MM.1S (cell line): Measurements from ENCODE around the gene WDR83.

Experiments
- DNase-seq: peaks from one replicate; pipeline ENCODE4 v3.0.0-alpha.2; 2015
- H2AFZ ChIP-seq: fragments of 300-600 bp; sonication (generic); 2 replicates; pipeline ENCODE4 v1.6.0; 2016; ENCODE audit warnings: antibody characterized with exemption, low read length
- H3F3A ChIP-seq: fragments of 300-600 bp; sonication (generic); 2 replicates; pipeline ENCODE4 v1.6.1; 2016; ENCODE audit warnings: mild to moderate bottlenecking, antibody characterized with exemption, low read length, moderate library complexity, mixed read lengths; ENCODE audit not compliant: insufficient read depth
- H3K27ac ChIP-seq: fragments of 300-600 bp; sonication (generic); 2 replicates; pipeline ENCODE4 v1.5.1; 2016; ENCODE audit warnings: mild to moderate bottlenecking, low read length
- H3K27me3 ChIP-seq: fragments of 300-600 bp; sonication (generic); replicated peaks from 2 replicates; pipeline ENCODE4 v1.6.0; 2016; ENCODE audit warnings: low read length; ENCODE audit not compliant: insufficient read depth
- H3K36me3 ChIP-seq: fragments of 300-600 bp; sonication (generic); replicated peaks from 2 replicates; pipeline ENCODE4 v1.6.1; 2016; ENCODE audit warnings: mild to moderate bottlenecking, low read length, mixed read lengths; ENCODE audit not compliant: insufficient read depth
- H3K4me1 ChIP-seq: fragments of 300-600 bp; sonication (generic); 2 replicates; pipeline ENCODE4 v1.6.1; 2016; ENCODE audit warnings: low read length, mixed read lengths
- H3K4me2 ChIP-seq: fragments of 300-600 bp; sonication (generic); 2 replicates; pipeline ENCODE4 v1.6.0; 2016; ENCODE audit warnings: low read depth, low read length
- H3K4me3 ChIP-seq: fragments of 300-600 bp; sonication (generic); 2 replicates; pipeline ENCODE4 v1.5.1; 2016; ENCODE audit warnings: low read length, mixed read lengths
- H3K79me2 ChIP-seq: fragments of 300-600 bp; sonication (generic); 2 replicates; pipeline ENCODE4 v1.6.1; 2016; ENCODE audit warnings: mixed run types, low read length, mixed read lengths
- H3K9ac ChIP-seq: fragments of 300-600 bp; sonication (generic); 2 replicates; pipeline ENCODE4 v1.6.1; 2016; ENCODE audit warnings: low read length, mixed read lengths
- H3K9me2 ChIP-seq: fragments of 300-600 bp; sonication (generic); replicated peaks from 2 replicates; pipeline ENCODE4 v1.6.1; 2016; ENCODE audit warnings: mild to moderate bottlenecking, low read length, mixed read lengths; ENCODE audit not compliant: insufficient read depth
- H3K9me3 ChIP-seq: fragments of 300-600 bp; sonication (generic); replicated peaks from 2 replicates; pipeline ENCODE4 v1.6.1; 2016; ENCODE audit warnings: mild to moderate bottlenecking, low read length, mixed read lengths; ENCODE audit not compliant: insufficient read depth
- H4K20me1 ChIP-seq: fragments of 300-600 bp; sonication (generic); 2 replicates; pipeline ENCODE4 v1.6.1; 2016; ENCODE audit warnings: mild to moderate bottlenecking, low read length, moderate library complexity, mixed read lengths; ENCODE audit not compliant: insufficient read depth
- EZH2 ChIP-seq: fragments of 300-600 bp; sonication (generic); optimal IDR thresholded peaks from 2 replicates; pipeline ENCODE3; 2017; ENCODE audit warnings: low read depth, mild to moderate bottlenecking, antibody characterized with exemption, low read length, mixed read lengths
- EZH2phosphoT487 ChIP-seq: fragments of 300-600 bp; sonication (generic); IDR thresholded peaks from 2 replicates; pipeline ENCODE4 v1.6.1; 2018; ENCODE audit warnings: antibody characterized with exemption, low read length
- TF ChIP-seq, protein P1 (sequence below): fragments of 300-600 bp; sonication (generic); IDR thresholded peaks from 2 replicates; pipeline ENCODE4 v1.5.1; 2016; ENCODE audit warnings: antibody characterized with exemption, low read length, mixed read lengths

WDR83 gene

DNA sequence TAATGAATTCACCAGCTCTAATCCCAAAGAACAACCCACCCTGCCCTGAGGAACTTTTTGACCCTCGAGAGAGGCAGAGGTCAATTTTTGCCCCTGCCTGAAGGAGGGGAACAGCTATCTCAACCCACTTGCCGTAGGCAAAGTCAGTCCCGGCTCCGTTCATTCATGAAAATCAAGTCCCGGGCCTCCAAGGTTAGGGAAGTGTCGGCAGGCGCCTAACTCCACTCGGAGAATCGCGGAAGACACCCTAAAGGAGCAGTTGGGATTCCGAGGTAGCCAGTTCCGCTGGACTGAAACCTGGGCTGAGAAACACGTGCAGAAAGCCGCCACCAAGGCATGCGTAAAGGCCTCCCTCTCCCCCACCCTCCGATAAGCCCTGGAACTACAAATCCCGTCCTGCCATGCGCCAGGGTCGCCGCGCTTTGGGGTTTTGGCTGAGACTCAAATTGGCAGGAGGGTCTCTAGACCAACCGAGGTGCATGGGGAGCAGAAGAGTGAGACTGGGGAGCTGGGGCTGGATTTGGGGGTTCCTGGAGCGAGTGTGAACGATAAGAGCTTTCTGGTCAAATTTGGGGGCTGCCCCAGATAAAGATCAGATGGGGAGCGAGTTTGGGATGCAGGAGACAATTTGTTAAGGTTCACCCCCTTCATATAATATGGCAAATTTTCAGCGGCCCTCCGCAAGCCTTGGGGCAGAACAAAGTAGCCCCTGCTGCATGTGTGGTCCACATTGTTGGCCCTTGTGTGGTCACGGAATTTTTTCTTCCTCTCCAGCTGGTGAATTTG lies 57.2 kb downstream of the WDR83 start, which contains the start of gene TNPO2:
Gene TNPO2, minus strand, starts transcription at position 292 of the 786 bp plus-strand sequence. CDS start 2,955 bp downstream, outside the sequence.
- TF ChIP-seq EZH2: no peak
- TF ChIP-seq, protein P1, sequence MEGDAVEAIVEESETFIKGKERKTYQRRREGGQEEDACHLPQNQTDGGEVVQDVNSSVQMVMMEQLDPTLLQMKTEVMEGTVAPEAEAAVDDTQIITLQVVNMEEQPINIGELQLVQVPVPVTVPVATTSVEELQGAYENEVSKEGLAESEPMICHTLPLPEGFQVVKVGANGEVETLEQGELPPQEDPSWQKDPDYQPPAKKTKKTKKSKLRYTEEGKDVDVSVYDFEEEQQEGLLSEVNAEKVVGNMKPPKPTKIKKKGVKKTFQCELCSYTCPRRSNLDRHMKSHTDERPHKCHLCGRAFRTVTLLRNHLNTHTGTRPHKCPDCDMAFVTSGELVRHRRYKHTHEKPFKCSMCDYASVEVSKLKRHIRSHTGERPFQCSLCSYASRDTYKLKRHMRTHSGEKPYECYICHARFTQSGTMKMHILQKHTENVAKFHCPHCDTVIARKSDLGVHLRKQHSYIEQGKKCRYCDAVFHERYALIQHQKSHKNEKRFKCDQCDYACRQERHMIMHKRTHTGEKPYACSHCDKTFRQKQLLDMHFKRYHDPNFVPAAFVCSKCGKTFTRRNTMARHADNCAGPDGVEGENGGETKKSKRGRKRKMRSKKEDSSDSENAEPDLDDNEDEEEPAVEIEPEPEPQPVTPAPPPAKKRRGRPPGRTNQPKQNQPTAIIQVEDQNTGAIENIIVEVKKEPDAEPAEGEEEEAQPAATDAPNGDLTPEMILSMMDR: no peak
- TF ChIP-seq EZH2phosphoT487: no peak
- H3F3A ChIP-seq: peaks cover 17% of the 10 kb centered on the region
- no peaks in the 10 kb centered on the region for H4K20me1 ChIP-seq
- peak; percentile 78 for DNase-seq
- no peaks in the 10 kb centered on the region for H3K9me2 ChIP-seq
- peaks cover 2% of the 10 kb centered on the region for H3K36me3 ChIP-seq
- H2AFZ ChIP-seq: peak within 1 kb of the TSS; percentile 71
- H3K4me1 ChIP-seq: peaks cover 3% of the 10 kb centered on the region; the same call in 1 of the 2 replicates
- H3K9me3 ChIP-seq: no peaks in the 10 kb centered on the region
- H3K79me2 ChIP-seq: peaks cover 45% of the 10 kb centered on the region
- H3K4me3 ChIP-seq: peak within 1 kb of the TSS; percentile 84
- H3K27ac ChIP-seq: peak within 1 kb of the TSS; percentile 61
- no peaks in the 10 kb centered on the region for H3K27me3 ChIP-seq
- peak within 1 kb of the TSS; percentile 84 for H3K9ac ChIP-seq
- H3K4me2 ChIP-seq: peak within 1 kb of the TSS; percentile 91
